Mesenchymal stem cell (in vitro differentiated cells and primary cell): ENCODE measurements around the gene DCAKD.
A peak's percentile ranks its signal among the peaks of the same experiment; 100 is the strongest.

Experiments
- DNase-seq: peaks from one replicate; pipeline ENCODE4 v3.0.0-alpha.2; 2013
- H2AFZ ChIP-seq: one replicate; pipeline ENCODE4 v1.6.1; 2013; ENCODE audit warnings: low read depth, mild to moderate bottlenecking, control low read depth, inconsistent platforms, low read length, moderate library complexity
- H2AK5ac ChIP-seq: 2 replicates; pipeline ENCODE4 v1.6.1; 2013; ENCODE audit warnings: low read length, moderate library complexity, mild to moderate bottlenecking, inconsistent platforms; ENCODE audit not compliant: severe bottlenecking
- H2BK120ac ChIP-seq: one replicate; pipeline ENCODE4 v1.6.1; 2013; ENCODE audit warnings: low read depth, mild to moderate bottlenecking, inconsistent platforms, low read length, moderate library complexity
- H2BK12ac ChIP-seq, 2 experiments: one replicate each; pipeline ENCODE4 v1.6.1; 2013; ENCODE audit warnings: inconsistent platforms in 2 of 2, low read length in 2 of 2, mild to moderate bottlenecking in 2 of 2, moderate library complexity in 2 of 2, control low read depth in 1 of 2
- H2BK15ac ChIP-seq: one replicate; pipeline ENCODE4 v1.6.1; 2013; ENCODE audit warnings: mild to moderate bottlenecking, low read depth, inconsistent platforms; ENCODE audit not compliant: poor library complexity, severe bottlenecking
- H2BK5ac ChIP-seq: 2 replicates; pipeline ENCODE4 v1.6.1; 2013; ENCODE audit warnings: low read depth, mild to moderate bottlenecking, low read length, control low read depth, inconsistent platforms; ENCODE audit not compliant: poor library complexity, severe bottlenecking
- H3K14ac ChIP-seq, 2 experiments: one replicate each; pipeline ENCODE4 v1.6.1; 2013; ENCODE audit warnings: inconsistent platforms in 2 of 2, low read length in 2 of 2, control low read depth in 1 of 2, mild to moderate bottlenecking in 1 of 2, moderate library complexity in 1 of 2
- H3K18ac ChIP-seq, 2 experiments: one replicate each; pipeline ENCODE4 v1.6.1; 2013; ENCODE audit warnings: inconsistent platforms in 2 of 2, low read length in 2 of 2, control low read depth in 1 of 2, low read depth in 1 of 2, mild to moderate bottlenecking in 1 of 2
- H3K23ac ChIP-seq, 2 experiments: one replicate each; pipeline ENCODE4 v1.6.1; 2013; ENCODE audit warnings: inconsistent platforms in 2 of 2, low read length in 2 of 2, mild to moderate bottlenecking in 2 of 2, moderate library complexity in 2 of 2, control low read depth in 1 of 2
- H3K27ac ChIP-seq: 2 replicates; pipeline ENCODE4 v1.5.1; 2013; ENCODE audit warnings: mild to moderate bottlenecking, moderate library complexity, low read length, control low read depth, inconsistent platforms; ENCODE audit not compliant: poor library complexity, severe bottlenecking
- H3K27me3 ChIP-seq, 2 experiments: 2 replicates each; pipeline versions ENCODE4 v1.6.1 to v1.7.0; 2013; ENCODE audit warnings: low read length in 2 of 2, mild to moderate bottlenecking in 2 of 2, moderate library complexity in 2 of 2, control low read depth in 1 of 2, inconsistent platforms in 1 of 2; ENCODE audit not compliant: control insufficient read depth in 1 of 2, insufficient read depth in 1 of 2
- H3K36me3 ChIP-seq, 2 experiments: 2 replicates each; pipeline versions ENCODE4 v1.6.1 to v1.7.0; 2013; ENCODE audit warnings: low read length in 2 of 2, control low read depth in 1 of 2, inconsistent platforms in 1 of 2, low read depth in 1 of 2, mild to moderate bottlenecking in 1 of 2; ENCODE audit not compliant: insufficient read depth in 2 of 2, control insufficient read depth in 1 of 2
- H3K4ac ChIP-seq, 2 experiments: one replicate each; pipeline ENCODE4 v1.6.1; 2013; ENCODE audit warnings: inconsistent platforms in 2 of 2, low read length in 2 of 2, mild to moderate bottlenecking in 2 of 2, moderate library complexity in 2 of 2, control low read depth in 1 of 2, low read depth in 1 of 2
- H3K4me1 ChIP-seq: 2 replicates; pipeline ENCODE4 v1.6.1; 2013; ENCODE audit warnings: low read depth, low read length, control low read depth; ENCODE audit not compliant: control insufficient read depth, insufficient read depth
- H3K4me2 ChIP-seq: 2 replicates; pipeline ENCODE4 v1.6.1; 2013; ENCODE audit warnings: low read length, mild to moderate bottlenecking, inconsistent platforms; ENCODE audit not compliant: poor library complexity, severe bottlenecking
- H3K4me3 ChIP-seq, 2 experiments: 2 replicates each; pipeline versions ENCODE4 v1.5.1 to v1.7.0; 2013; ENCODE audit warnings: low read length in 2 of 2, mild to moderate bottlenecking in 2 of 2, control low read depth in 1 of 2, low read depth in 1 of 2; ENCODE audit not compliant: insufficient read depth in 1 of 2
- H3K79me1 ChIP-seq: replicated peaks from 2 replicates; pipeline ENCODE4 v1.6.1; 2013; ENCODE audit warnings: mild to moderate bottlenecking, control low read depth, low read length, inconsistent platforms; ENCODE audit not compliant: poor library complexity, severe bottlenecking
- H3K9ac ChIP-seq: 2 replicates; pipeline ENCODE4 v1.7.0; 2013; ENCODE audit warnings: mild to moderate bottlenecking, low read length, moderate library complexity
- H3K9me3 ChIP-seq: 2 replicates; pipeline ENCODE4 v1.7.0; 2013; ENCODE audit warnings: mild to moderate bottlenecking, low read length; ENCODE audit not compliant: control insufficient read depth
- H4K8ac ChIP-seq: one replicate; pipeline ENCODE4 v1.6.1; 2013; ENCODE audit warnings: inconsistent platforms, mild to moderate bottlenecking, low read length, moderate library complexity
- H4K91ac ChIP-seq: one replicate; pipeline ENCODE4 v1.6.1; 2013; ENCODE audit warnings: mild to moderate bottlenecking, low read length, inconsistent platforms
- WGBS: methylation state at CpG from one replicate; pipeline ENCODE4 v1.1.7; 2013; ENCODE audit warnings: mixed read lengths; 5-methylcytosine and 5-hydroxymethylcytosine counted together

DCAKD gene

GRCh38 chr17:45022288-45022648 lies 29.2 kb downstream of the DCAKD start:
- H3K27ac ChIP-seq, result no peak overlapping the region
- H3K14ac ChIP-seq, result no peak overlapping the region
- no peak overlapping the region for H2AK5ac ChIP-seq
- H3K4ac ChIP-seq, result peak overlapping the region in 1 of 2 experiments; percentile 13
- H3K27me3 ChIP-seq, result peaks cover 0 to 12% of the 10 kb centered on the region in 2 experiments
- H3K36me3 ChIP-seq, result peaks cover 21 to 30% of the 10 kb centered on the region in 2 experiments
- no peak overlapping the region for H3K18ac ChIP-seq
- H2BK12ac ChIP-seq, result no peak overlapping the region
- no peak overlapping the region for H2BK120ac ChIP-seq
- H3K79me1 ChIP-seq, result no peaks in the 10 kb centered on the region
- no peaks in the 10 kb centered on the region for H3K9me3 ChIP-seq
- no peak overlapping the region for H4K8ac ChIP-seq
- H4K91ac ChIP-seq, result no peak overlapping the region
- H3K4me1 ChIP-seq, result peaks cover 32% of the 10 kb centered on the region
- no peak overlapping the region for H2AFZ ChIP-seq
- 62% methylated on average over 6 of the region's 8 CpGs for WGBS
- H3K4me2 ChIP-seq, result peak overlapping the region; percentile 45
- DNase-seq, result no peak
- peak overlapping the region; percentile 77 for H3K9ac ChIP-seq
- H3K23ac ChIP-seq, result no peak overlapping the region
- no peak overlapping the region for H2BK15ac ChIP-seq
- H3K4me3 ChIP-seq, result no peak overlapping the region
- H2BK5ac ChIP-seq, result no peak overlapping the region

DNA sequence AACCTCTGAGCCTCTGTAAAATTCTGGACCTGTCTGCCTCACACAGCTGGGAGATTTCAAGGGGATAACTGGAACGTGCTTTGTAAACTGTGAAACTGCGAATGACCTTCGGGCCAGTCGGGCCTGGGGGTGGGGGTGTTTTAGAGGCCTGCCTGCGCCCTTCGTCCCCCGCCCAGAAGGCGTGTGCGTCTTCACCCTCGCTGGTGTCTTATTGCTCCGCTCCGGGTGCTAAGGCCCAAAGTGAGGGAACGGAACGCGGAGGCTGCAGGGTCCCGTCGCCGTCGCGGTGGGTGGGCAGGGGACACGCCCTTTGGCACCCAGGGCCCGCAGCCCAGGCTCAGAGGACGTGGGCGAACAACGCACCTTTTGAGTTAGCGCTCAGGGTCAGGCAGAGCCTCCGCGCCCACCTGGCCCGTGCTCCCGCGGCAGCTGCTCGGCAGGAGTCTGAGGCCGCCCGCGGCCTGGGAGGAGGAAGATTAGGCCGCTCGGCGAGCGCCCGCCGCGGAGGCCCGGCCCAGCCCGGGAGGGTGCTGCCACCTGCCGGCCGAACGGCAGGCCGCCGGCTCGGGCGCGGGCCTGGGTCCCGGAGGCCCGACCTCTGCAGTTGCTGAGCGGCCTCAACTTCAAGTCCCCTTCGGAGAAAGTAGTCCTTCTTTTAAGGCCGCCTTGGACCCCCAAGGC lies 29.7 kb downstream of the DCAKD start:
- H2BK15ac ChIP-seq, result no peak overlapping the region
- peak overlapping the region; percentile 17 to 67 for H3K18ac ChIP-seq
- H4K8ac ChIP-seq, result peak overlapping the region; percentile 90
- peaks cover 0 to 12% of the 10 kb centered on the region in 2 experiments for H3K27me3 ChIP-seq
- no peak overlapping the region for H3K23ac ChIP-seq
- H3K9ac ChIP-seq, result peak overlapping the region; percentile 77
- H3K4me3 ChIP-seq, result peak overlapping the region; percentile 36 to 74
- H3K79me1 ChIP-seq, result no peaks in the 10 kb centered on the region
- H3K4me1 ChIP-seq, result peaks cover 32% of the 10 kb centered on the region
- peak overlapping the region; percentile 67 for H3K4me2 ChIP-seq
- no peak overlapping the region for H2AK5ac ChIP-seq
- H4K91ac ChIP-seq, result peak overlapping the region; percentile 29
- H2BK120ac ChIP-seq, result no peak overlapping the region
- H3K36me3 ChIP-seq, result peaks cover 15 to 26% of the 10 kb centered on the region in 2 experiments
- H2BK12ac ChIP-seq, result peak overlapping the region in 1 of 2 experiments; percentile 51
- peak overlapping the region; percentile 12 to 13 for H3K4ac ChIP-seq
- no peaks in the 10 kb centered on the region for H3K9me3 ChIP-seq
- WGBS, result 2% methylated on average over 48 of the region's 57 CpGs
- peak overlapping the region in 1 of 2 experiments; percentile 87 for H3K14ac ChIP-seq
- no peak overlapping the region for H2BK5ac ChIP-seq
- H3K27ac ChIP-seq, result no peak overlapping the region
- peak overlapping the region; percentile 30 for H2AFZ ChIP-seq
- DNase-seq, result peak; percentile 65

- no peaks in the 10 kb centered on the region for H3K9me3 ChIP-seq
- H3K14ac ChIP-seq, result peak overlapping the region in 1 of 2 experiments; percentile 76
- no peak overlapping the region for H4K91ac ChIP-seq
- peaks cover 0 to 12% of the 10 kb centered on the region in 2 experiments for H3K27me3 ChIP-seq
- no peak overlapping the region for H3K9ac ChIP-seq
- H2AK5ac ChIP-seq, result no peak overlapping the region
- no peak overlapping the region for H3K27ac ChIP-seq
- peak overlapping the region; percentile 3 to 67 for H3K18ac ChIP-seq
- peaks cover 35% of the 10 kb centered on the region for H3K4me1 ChIP-seq
- H2BK5ac ChIP-seq, result no peak overlapping the region
- H2BK15ac ChIP-seq, result peak overlapping the region; percentile 94
- H2BK120ac ChIP-seq, result no peak overlapping the region
- no peaks in the 10 kb centered on the region for H3K79me1 ChIP-seq
- peaks cover 11 to 23% of the 10 kb centered on the region in 2 experiments for H3K36me3 ChIP-seq
- peak overlapping the region in 1 of 2 experiments; percentile 61 for H3K4ac ChIP-seq
- H3K23ac ChIP-seq, result no peak overlapping the region
- DNase-seq, result peak; percentile 57
- peak overlapping the region in 1 of 2 experiments; percentile 8 for H3K4me3 ChIP-seq
- peak overlapping the region; percentile 36 for H3K4me2 ChIP-seq
- 34% methylated on average over 13 of the region's 17 CpGs for WGBS
- H4K8ac ChIP-seq, result peak overlapping the region; percentile 35
- H2AFZ ChIP-seq, result no peak overlapping the region
- H2BK12ac ChIP-seq, result peak overlapping the region; percentile 12 to 59
These were observed 30.9 kb downstream of the DCAKD start for GRCh38 chr17:45020354-45021138.
